Spleen (tissue), 7 donors: ENCODE results near the gene STXBP6.

Experiments
- CTCF ChIP-seq, 11 experiments: fragments of 200-600 bp in 7 of 11; fragments of 450-650 bp in 4 of 11; sonication (generic) in 4 of 11; IDR thresholded peaks in 8 of 11; conservative IDR thresholded peaks in 3 of 11; 1 replicate in 7 of 11; 2 replicates in 4 of 11; pipeline versions ENCODE4 v1.4.0 to v1.8.0; 2016 to 2021; ENCODE audit warnings: antibody characterized with exemption in 11 of 11, inconsistent platforms in 4 of 11, mild to moderate bottlenecking in 1 of 11
- POLR2A ChIP-seq, 3 donors: fragments of 450-650 bp; IDR thresholded peaks; one replicate each; pipeline ENCODE4 v1.5.1; 2017; ENCODE audit warnings: antibody characterized with exemption in 3 of 3, mild to moderate bottlenecking in 1 of 3
- POLR2AphosphoS5 ChIP-seq, 3 donors: sonication (generic); formaldehyde crosslinking; IDR thresholded peaks; one replicate each; pipeline ENCODE4 v1.5.1; 2017; ENCODE audit warnings: antibody characterized with exemption in 3 of 3
- donor health status: DM: no; HTN: no; CAD: no; lungs with moderate emphysema.
- donor health status: DM: no; HTN: no; CAD: no.
- donor health status: DM: no; HTN: no; CAD: no.

GRCh38 chr14:25038044-25038668 lies 11.8 kb downstream of the STXBP6 start:
- no peak for TF ChIP-seq CTCF (IDR thresholded peaks at IDR 0.05 in 8 of 11, conservative IDR thresholded peaks at IDR 0.05 in 3 of 11)
- no peak for TF ChIP-seq POLR2AphosphoS5 (IDR thresholded peaks at IDR 0.05)
- TF ChIP-seq POLR2A (IDR thresholded peaks at IDR 0.05): no peak
